GM10248 (cell line): ENCODE data around the gene LCP2.

Experiments
- CTCF ChIA-PET: fragments of 300-600 bp; sonication (Branson Sonifier 250); formaldehyde crosslinking; extraction: SDS; loops from one replicate; lab custom pipeline; 2021; ENCODE audit warnings: antibody characterized with exemption; lab: Yijun Ruan, JAX
- POLR2A ChIA-PET: fragments of 350-650 bp; sonication (Branson Sonifier 250); formaldehyde crosslinking; extraction: SDS; loops from one replicate; lab custom pipeline; 2020; ENCODE audit warnings: antibody characterized with exemption; lab: Yijun Ruan, JAX
- DNase-seq: peaks from one replicate; pipeline ENCODE4 v3.0.0; 2012; ENCODE audit errors: extremely low spot score
- TF ChIP-seq, protein P1 (sequence below): IDR thresholded peaks from 2 replicates; pipeline ENCODE4 v1.5.1; 2012; ENCODE audit warnings: mild to moderate bottlenecking, low read depth; ENCODE audit errors: extremely low read depth, missing control alignments, control extremely low read depth

Gene LCP2

DNA sequence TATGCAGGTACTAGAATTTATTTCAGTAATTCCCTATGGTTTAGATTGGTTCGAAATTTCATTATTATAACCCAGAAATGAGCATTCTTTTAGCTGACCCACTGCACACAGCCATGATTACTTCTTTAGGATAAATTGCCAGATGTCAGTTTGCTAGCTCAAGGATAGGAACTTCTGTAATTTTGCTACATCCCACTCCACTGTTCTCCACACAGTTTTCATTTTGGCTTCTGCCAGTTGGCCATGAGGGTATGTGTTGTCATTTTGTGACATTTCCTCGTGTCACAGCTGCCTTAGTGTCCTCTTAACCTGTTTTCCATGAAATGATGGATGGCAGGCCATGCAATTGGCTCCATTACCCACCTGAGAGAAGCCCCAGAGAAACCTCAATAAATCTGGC, 16.2 kb upstream of the LCP2 start:
- ChIA-PET POLR2A (no interaction called here), CTCF (interaction anchor here (1.1 to 2.8 kb wide), 7 partner anchors 10 to 49 kb away, joined by 3 to 16 read pairs (median 4); no protein-coding TSS in a partner anchor)
- TF ChIP-seq, protein P1, sequence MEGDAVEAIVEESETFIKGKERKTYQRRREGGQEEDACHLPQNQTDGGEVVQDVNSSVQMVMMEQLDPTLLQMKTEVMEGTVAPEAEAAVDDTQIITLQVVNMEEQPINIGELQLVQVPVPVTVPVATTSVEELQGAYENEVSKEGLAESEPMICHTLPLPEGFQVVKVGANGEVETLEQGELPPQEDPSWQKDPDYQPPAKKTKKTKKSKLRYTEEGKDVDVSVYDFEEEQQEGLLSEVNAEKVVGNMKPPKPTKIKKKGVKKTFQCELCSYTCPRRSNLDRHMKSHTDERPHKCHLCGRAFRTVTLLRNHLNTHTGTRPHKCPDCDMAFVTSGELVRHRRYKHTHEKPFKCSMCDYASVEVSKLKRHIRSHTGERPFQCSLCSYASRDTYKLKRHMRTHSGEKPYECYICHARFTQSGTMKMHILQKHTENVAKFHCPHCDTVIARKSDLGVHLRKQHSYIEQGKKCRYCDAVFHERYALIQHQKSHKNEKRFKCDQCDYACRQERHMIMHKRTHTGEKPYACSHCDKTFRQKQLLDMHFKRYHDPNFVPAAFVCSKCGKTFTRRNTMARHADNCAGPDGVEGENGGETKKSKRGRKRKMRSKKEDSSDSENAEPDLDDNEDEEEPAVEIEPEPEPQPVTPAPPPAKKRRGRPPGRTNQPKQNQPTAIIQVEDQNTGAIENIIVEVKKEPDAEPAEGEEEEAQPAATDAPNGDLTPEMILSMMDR = no peak
- DNase-seq = no peak

DNA sequence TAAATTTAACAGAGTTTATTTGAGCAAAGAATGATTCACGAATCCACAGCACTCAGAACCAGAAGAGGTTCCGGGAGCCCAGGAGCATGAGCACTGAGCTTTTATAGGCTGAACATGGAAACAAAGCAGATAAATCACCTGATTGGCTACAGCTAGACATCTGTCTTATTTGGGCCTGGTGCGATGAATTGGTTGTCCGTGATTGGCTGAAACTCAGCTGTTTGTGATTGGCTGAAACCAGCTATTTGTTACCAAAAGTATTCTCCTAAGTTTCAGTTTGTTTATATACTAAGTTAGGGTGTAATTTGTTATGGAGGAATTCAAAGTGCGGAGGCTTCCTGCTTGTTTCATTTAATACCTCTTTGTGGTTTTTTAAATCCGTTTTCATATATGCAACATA, 15.8 kb upstream of the LCP2 start:
- POLR2A ChIA-PET = no interaction called here
- DNase-seq = no peak
- CTCF ChIA-PET = interaction anchor here (1.1 to 2.8 kb wide), 7 partner anchors 10 to 49 kb away, joined by 3 to 16 read pairs (median 4); no protein-coding TSS in a partner anchor
- TF ChIP-seq, protein P1 = no peak

DNA sequence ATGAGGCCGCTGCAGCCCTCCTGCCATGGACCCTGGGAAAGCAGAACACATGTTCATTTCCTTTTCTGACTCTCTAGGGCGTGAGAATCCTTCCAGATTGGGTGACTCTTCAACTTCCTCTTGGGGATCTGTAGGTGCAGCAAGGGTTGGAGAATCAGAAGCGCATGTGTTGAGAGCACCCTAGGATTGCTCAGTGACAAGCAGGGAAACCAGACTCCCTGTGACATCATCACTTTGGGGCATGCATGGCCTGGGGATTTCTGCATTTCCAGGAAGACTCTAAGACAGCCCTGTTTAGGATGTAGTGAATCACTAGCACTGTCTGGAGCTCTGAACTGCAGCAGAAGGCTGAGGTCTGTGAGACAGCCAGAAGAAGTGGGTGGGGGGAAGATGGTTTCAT, 15.1 kb upstream of the LCP2 start:
- no peak for DNase-seq
- ChIA-PET CTCF (interaction anchor here (1.2 to 2.8 kb wide), 3 partner anchors 19 to 46 kb away, joined by 3 to 16 read pairs (median 4); no protein-coding TSS in a partner anchor), POLR2A (no interaction called here)
- TF ChIP-seq, protein P1 = no peak

DNA sequence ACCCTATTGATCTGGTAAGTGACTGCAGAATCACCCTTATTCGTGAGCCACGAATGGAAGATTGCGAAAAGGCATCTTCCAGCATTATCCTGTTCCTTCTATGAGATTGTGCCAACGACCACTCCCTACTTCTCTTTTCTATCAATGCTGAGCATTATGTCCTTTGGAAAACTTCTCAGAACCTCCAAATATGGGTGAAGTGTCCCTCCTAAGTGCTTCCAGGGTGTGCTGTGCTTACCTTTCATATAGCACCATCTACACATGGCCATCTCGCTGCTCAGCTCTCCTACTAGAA, 14.7 kb upstream of the LCP2 start:
- ChIA-PET CTCF (interaction anchor here (1.2 to 2.8 kb wide), 2 partner anchors 27 to 46 kb away, joined by 3 to 16 read pairs; no protein-coding TSS in a partner anchor), POLR2A (no interaction called here)
- DNase-seq = no peak
- TF ChIP-seq, protein P1 = no peak

DNA sequence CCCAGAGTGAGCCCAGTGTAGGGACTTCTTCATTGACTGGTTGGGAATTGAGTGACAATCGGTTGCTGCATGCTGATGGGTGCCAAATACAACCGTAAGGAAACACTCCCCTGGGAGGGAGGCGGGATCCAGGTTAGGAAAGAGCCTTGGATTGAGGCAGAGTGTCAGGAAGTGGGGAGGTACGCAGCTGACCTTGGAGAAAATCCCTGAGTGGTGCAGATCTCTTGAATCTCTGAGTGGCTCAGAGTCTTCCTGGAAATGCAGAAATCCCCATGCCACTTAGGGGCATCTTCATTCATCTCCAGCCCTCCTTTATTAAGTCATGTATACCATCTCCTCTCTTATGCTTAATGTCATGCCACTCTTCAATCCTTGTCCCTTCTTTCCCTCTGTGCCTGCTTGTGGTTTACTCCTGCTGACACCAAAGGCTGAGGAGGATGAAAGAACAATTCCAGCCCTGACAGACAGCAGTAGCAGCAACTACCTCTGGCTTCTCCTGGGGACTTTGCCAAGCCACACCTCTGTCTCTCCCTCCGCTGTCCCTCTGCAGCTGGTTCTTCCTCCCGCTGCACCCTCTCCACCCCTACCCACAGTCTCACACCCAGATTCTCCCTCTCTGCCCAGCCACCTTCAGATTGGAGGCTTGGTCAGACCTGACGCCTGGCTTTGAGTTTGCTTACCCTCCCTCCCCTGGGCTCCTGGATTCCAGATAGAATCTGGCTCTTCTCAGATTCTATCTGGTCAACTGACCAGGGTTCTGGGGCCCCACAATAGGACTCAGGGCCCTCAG, 14.1 kb upstream of the LCP2 start:
- CTCF ChIA-PET = interaction anchor here (1.0 to 2.8 kb wide), 3 partner anchors 15 to 45 kb away, joined by 3 to 16 read pairs (median 5); partner anchors contain the start of gene LCP2
- POLR2A ChIA-PET = no interaction called here
- no peak for DNase-seq
- TF ChIP-seq, protein P1 = no peak

DNA sequence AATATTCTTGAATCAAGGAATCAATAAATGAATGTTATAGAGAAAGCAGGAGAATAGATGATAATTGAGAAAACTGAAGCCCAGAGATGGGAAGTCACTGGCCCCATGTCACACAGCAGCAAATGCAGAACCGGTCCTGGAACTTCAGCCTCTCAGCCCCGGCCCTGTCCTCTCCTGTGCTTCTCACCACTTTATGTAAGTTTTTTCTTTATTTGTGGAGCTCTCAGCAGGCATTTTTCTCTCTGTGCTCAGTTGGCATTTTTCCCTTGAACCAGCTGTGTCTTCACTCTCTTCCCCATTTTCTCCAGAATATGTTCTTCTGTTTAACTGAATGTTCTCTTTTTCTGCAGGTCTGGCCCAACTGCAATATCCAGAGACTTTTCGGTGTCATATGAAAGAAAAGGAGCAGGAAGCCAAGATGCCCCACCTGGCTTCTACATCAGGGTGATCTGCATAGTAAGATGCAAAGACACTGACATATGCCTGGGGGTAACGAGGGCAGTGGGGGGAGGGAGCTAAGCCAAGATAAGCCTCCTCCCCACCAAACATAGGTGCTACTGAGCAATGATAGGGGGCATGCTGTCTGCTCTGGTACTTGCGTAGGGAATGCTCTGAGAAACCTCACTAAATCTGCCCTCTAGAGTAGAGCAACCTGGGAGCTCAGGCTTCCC, 12.8 kb upstream of the LCP2 start:
- TF ChIP-seq, protein P1 = no peak
- ChIA-PET CTCF (interaction anchor here (0.9 to 1.6 kb wide), 3 partner anchors 15 to 34 kb away, joined by 3 read pairs; no protein-coding TSS in a partner anchor), POLR2A (interaction anchor here (0.6 kb wide), 1 partner anchor 505 kb away, joined by 6 read pairs; no protein-coding TSS in a partner anchor)
- DNase-seq = no peak
